ENCODE data around the gene DST. TPM values are rescaled to one million over a fixed set of nuclear protein-coding genes. Genes with fewer than 3 reads are reported as not detected.

DST gene
- total RNA-seq, 1 experiment from 2014 or later: 91.9 TPM

- WGBS (ENCODE audit: extremely low coverage, insufficient read length, low lambda C conversion rate): 100% methylated on average over 1 of the region's 3 CpGs
- H3K27me3 Mint-ChIP-seq (ENCODE audit: low read depth): no peaks in the 10 kb centered on the region
These were observed 91.1 kb downstream of the DST start for GRCh38 chr6:56551409-56552120.

More at GRCh38 chr6:56551409-56552120, 91.1 kb downstream of the DST start:
- H4K8ac ChIP-seq (replicated peaks; ENCODE audit: insufficient read length, low read depth, low read length): no peak overlapping the region
- no peaks in the 10 kb centered on the region for H3K79me1 ChIP-seq (ENCODE audit: insufficient read depth, low read depth, low read length, poor library complexity, severe bottlenecking)
- no peak overlapping the region for H2BK20ac ChIP-seq (ENCODE audit: low read depth, low read length, poor library complexity, severe bottlenecking)
- no peaks in the 10 kb centered on the region for H3K27me3 ChIP-seq (ENCODE audit: insufficient read depth, low read length)
- H2AFZ ChIP-seq (ENCODE audit: low read length): no peak overlapping the region
- H3K27ac Mint-ChIP-seq: no peak overlapping the region
- no peak overlapping the region for H3K9ac ChIP-seq (ENCODE audit: extremely low read depth, insufficient read length, low read length)
- no peak overlapping the region; a peak in 1 of 5 replicates for H3K4me3 Mint-ChIP-seq
- no peak overlapping the region for H4K5ac ChIP-seq (ENCODE audit: insufficient read length, low read depth, low read length)
- no peak for TF ChIP-seq CTCF (conservative IDR thresholded peaks at IDR 0.05)
- H2BK15ac ChIP-seq (ENCODE audit: low read depth, low read length): no peak overlapping the region
- H3K9me3 ChIP-seq (ENCODE audit: control insufficient read depth, low read depth, low read length): no peaks in the 10 kb centered on the region
- no peak overlapping the region for H2BK12ac ChIP-seq (ENCODE audit: insufficient read length, low read depth, low read length)
- H3K4me2 ChIP-seq (ENCODE audit: insufficient read depth, insufficient read length, low read length): no peak overlapping the region
- H3K4me1 Mint-ChIP-seq: peaks cover 2% of the 10 kb centered on the region in 2 experiments; a peak in 2 of 4 replicates
- H3K56ac ChIP-seq (ENCODE audit: insufficient read length, low read depth, low read length): no peak overlapping the region
- no peak overlapping the region for H3K27ac ChIP-seq (ENCODE audit: insufficient read length, low read depth, low read length)
- H3T11ph ChIP-seq (ENCODE audit: low read length): no peak overlapping the region
- no peak overlapping the region for H3K23ac ChIP-seq (ENCODE audit: insufficient read length, low read depth, low read length)
- no peak overlapping the region for H4K91ac ChIP-seq (ENCODE audit: insufficient read length, low read depth, low read length)
- no peaks in the 10 kb centered on the region for H4K20me1 ChIP-seq (ENCODE audit: control insufficient read depth, insufficient read depth, insufficient read length)
- H3K23me2 ChIP-seq (ENCODE audit: insufficient read length, low read depth, low read length, poor library complexity, severe bottlenecking): no peaks in the 10 kb centered on the region
- H3K79me2 ChIP-seq (ENCODE audit: insufficient read depth, low read length): no peaks in the 10 kb centered on the region
- H2AK5ac ChIP-seq (ENCODE audit: insufficient read length, low read length): no peak overlapping the region
- no peak overlapping the region for H2BK5ac ChIP-seq (ENCODE audit: insufficient read length, low read length)
- peaks cover 13 to 40% (median 19%) of the 10 kb centered on the region in 3 experiments for H3K36me3 Mint-ChIP-seq (ENCODE audit: insufficient read depth in 1 of 3, low read depth in 3 of 3)
- DNase-seq: no peak
- no peak overlapping the region for H3K18ac ChIP-seq (ENCODE audit: insufficient read length, low read depth, low read length)
- no peak overlapping the region for H3K4ac ChIP-seq (ENCODE audit: low read depth, low read length)
- H3K4me1 ChIP-seq (ENCODE audit: insufficient read depth, low read length): no peaks in the 10 kb centered on the region
- H3K9me3 Mint-ChIP-seq: no peaks in the 10 kb centered on the region
- no peak overlapping the region for H3K14ac ChIP-seq (ENCODE audit: insufficient read depth, low read length)
- H2BK120ac ChIP-seq (ENCODE audit: low read depth, low read length, poor library complexity, severe bottlenecking): no peak overlapping the region
